22Rv1 (cell line): ENCODE data around the gene PTPRG.

ENCODE experiments used
- CTCF ChIP-seq: fragments of 450-650 bp; IDR thresholded peaks from 2 replicates; pipeline ENCODE4 v1.5.1; 2017; ENCODE audit warnings: mild to moderate bottlenecking
- ZFX ChIP-seq: fragments of 450-650 bp; IDR thresholded peaks from 2 replicates; pipeline ENCODE4 v1.6.1; 2017; ENCODE audit warnings: antibody characterized with exemption, borderline replicate concordance

- TF ChIP-seq CTCF (no peak), ZFX (no peak)
These were observed 403.2 kb downstream of the PTPRG start for GRCh38 chr3:61964566-61964965.
